GM18508 (cell line): ENCODE data around the gene OR6P1.

Experiments
- ATAC-seq: cut with Tn5 transposase; IDR thresholded peaks from one replicate; pipeline ENCODE4 v1.9.1; 2021; ENCODE audit warnings: moderate number of reproducible peaks; ENCODE audit not compliant: insufficient read depth, unreplicated experiment

The OR6P1 gene

GRCh38 chr1:158520021-158520420, 50.4 kb downstream of the OR6P1 start:
- no peak for ATAC-seq

- ATAC-seq, result no peak
Observed at GRCh38 chr1:158516966-158517365, 53.4 kb downstream of the OR6P1 start.
